Common myeloid progenitor, CD34-positive (primary cell): ENCODE measurements around the gene GGN.

Source experiments
- CTCF ChIA-PET: fragments of 350-600 bp; sonication (Branson Sonifier 250); formaldehyde crosslinking; loops from one replicate; lab custom pipeline; 2021; ENCODE audit warnings: antibody characterized with exemption; lab: Charles Lee
- POLR2A ChIA-PET: fragments of 350-600 bp; sonication (Branson Sonifier 250); formaldehyde crosslinking; loops from one replicate; lab custom pipeline; 2021; ENCODE audit warnings: antibody characterized with exemption; lab: Charles Lee
- DNase-seq, 3 donors: peaks; one replicate each; pipeline versions ENCODE4 v3.0.0 to v3.0.0-alpha.2; 2013
- H3K27ac ChIP-seq, 2 experiments: 1 replicate in 1 of 2; 2 replicates in 1 of 2; pipeline ENCODE4 v1.7.0; 2013; ENCODE audit warnings: inconsistent platforms in 2 of 2, low read length in 2 of 2, mild to moderate bottlenecking in 2 of 2, low read depth in 1 of 2, moderate library complexity in 1 of 2; ENCODE audit not compliant: severe bottlenecking in 2 of 2, insufficient read depth in 1 of 2, poor library complexity in 1 of 2
- H3K27me3 ChIP-seq, 5 experiments: replicated peaks in 2 of 5; 1 replicate in 3 of 5; 2 replicates in 2 of 5; pipeline versions ENCODE4 v1.6.1 to v1.7.0; 2013; ENCODE audit warnings: low read length in 4 of 5, mild to moderate bottlenecking in 2 of 5, moderate library complexity in 2 of 5, inconsistent platforms in 1 of 5; ENCODE audit not compliant: insufficient read depth in 5 of 5, control insufficient read depth in 4 of 5
- H3K36me3 ChIP-seq, 4 experiments: 1 replicate in 2 of 4; 2 replicates in 2 of 4; pipeline versions ENCODE4 v1.6.1 to v1.7.0; 2013; ENCODE audit warnings: low read length in 3 of 4, control low read depth in 1 of 4, mild to moderate bottlenecking in 1 of 4; ENCODE audit not compliant: control insufficient read depth in 4 of 4, insufficient read depth in 4 of 4
- H3K4me1 ChIP-seq, 4 experiments: 1 replicate in 3 of 4; 2 replicates in 1 of 4; pipeline versions ENCODE4 v1.6.1 to v1.7.1; 2013; ENCODE audit warnings: low read length in 3 of 4, mild to moderate bottlenecking in 3 of 4, control low read depth in 1 of 4, inconsistent platforms in 1 of 4, moderate library complexity in 1 of 4; ENCODE audit not compliant: control insufficient read depth in 4 of 4, insufficient read depth in 4 of 4; ENCODE audit errors: control extremely low read depth in 1 of 4
- H3K4me3 ChIP-seq, 7 experiments: 1 replicate in 4 of 7; 2 replicates in 3 of 7; pipeline versions ENCODE4 v1.5.1 to v1.7.0; 2013; ENCODE audit warnings: mild to moderate bottlenecking in 7 of 7, low read length in 6 of 7, moderate library complexity in 6 of 7, inconsistent platforms in 2 of 7, low read depth in 2 of 7, control low read depth in 1 of 7; ENCODE audit not compliant: insufficient read depth in 4 of 7, control insufficient read depth in 1 of 7; ENCODE audit errors: extremely low read depth in 1 of 7
- H3K9me3 ChIP-seq, 5 experiments: 1 replicate in 4 of 5; 2 replicates in 1 of 5; pipeline versions ENCODE4 v1.6.1 to v1.7.1; 2013; ENCODE audit warnings: low read length in 4 of 5, mild to moderate bottlenecking in 2 of 5, inconsistent platforms in 1 of 5, low read depth in 1 of 5, moderate library complexity in 1 of 5; ENCODE audit not compliant: control insufficient read depth in 4 of 5, insufficient read depth in 2 of 5; ENCODE audit errors: control extremely low read depth in 1 of 5
- WGBS: methylation state at CpG from one replicate; pipeline ENCODE4 v1.1.5; 2013; ENCODE audit not compliant: insufficient coverage; 5-methylcytosine and 5-hydroxymethylcytosine counted together

GGN gene

GRCh38 chr19:38421856-38422255 is 34.0 kb upstream of the GGN start:
- 96% methylated on average over 12 of the region's 14 CpGs for WGBS
- Histone ChIP-seq H3K9me3 (no peaks in the 10 kb centered on the region), H3K4me3 (no peak overlapping the region), H3K27me3 (no peaks in the 10 kb centered on the region), H3K36me3 (peaks cover 0 to 17% (median 2%) of the 10 kb centered on the region in 4 experiments), H3K4me1 (peaks cover 0 to 37% (median 28%) of the 10 kb centered on the region in 4 experiments), H3K27ac (no peak overlapping the region)
- no peak for DNase-seq
- POLR2A ChIA-PET = no interaction called here
- CTCF ChIA-PET = interaction anchor here (1.2 kb wide), 2 partner anchors 15 to 17 kb away, joined by 4 read pairs; no protein-coding TSS in a partner anchor

DNA sequence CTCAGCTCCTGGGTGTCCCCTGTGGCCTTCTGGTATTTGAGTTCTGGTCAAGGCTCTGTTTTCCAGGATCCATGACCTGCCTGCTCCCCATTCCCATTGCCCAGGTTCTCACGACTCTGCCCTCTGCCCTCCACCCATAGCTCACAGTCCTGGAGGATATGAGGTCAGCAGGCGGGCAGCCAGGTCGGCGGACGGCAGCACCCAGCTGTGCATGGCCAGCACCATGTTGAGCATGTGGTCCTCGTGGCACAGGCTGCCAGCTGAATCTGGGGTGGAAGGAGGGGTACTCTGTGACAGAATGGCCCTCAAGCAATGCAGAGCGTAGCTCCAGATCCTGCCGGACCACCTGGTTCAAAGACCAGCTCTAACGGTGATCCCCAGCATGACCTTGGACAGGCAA is 33.1 kb upstream of the GGN start:
- DNase-seq = no peak
- 96% methylated on average over 9 of the region's 9 CpGs for WGBS
- Histone ChIP-seq H3K27ac (no peak overlapping the region), H3K4me3 (no peak overlapping the region), H3K4me1 (peaks cover 0 to 31% (median 22%) of the 10 kb centered on the region in 4 experiments), H3K36me3 (peaks cover 0 to 20% (median 2%) of the 10 kb centered on the region in 4 experiments), H3K27me3 (no peaks in the 10 kb centered on the region), H3K9me3 (no peaks in the 10 kb centered on the region)
- ChIA-PET POLR2A (interaction anchor here (0.7 kb wide), 1 partner anchor 95 kb away, joined by 4 read pairs; no protein-coding TSS in a partner anchor), CTCF (interaction anchor here (0.8 to 1.2 kb wide), 3 partner anchors 14 to 18 kb away, joined by 3 to 4 read pairs (median 3); partner anchors contain the start of gene FAM98C)

- Histone ChIP-seq H3K36me3 (peaks cover 0 to 36% (median 2%) of the 10 kb centered on the region in 4 experiments), H3K27ac (no peak overlapping the region), H3K9me3 (no peaks in the 10 kb centered on the region), H3K27me3 (no peaks in the 10 kb centered on the region), H3K4me1 (peaks cover 0 to 15% (median 14%) of the 10 kb centered on the region in 4 experiments), H3K4me3 (peak overlapping the region in 5 of 7 experiments; percentile 22 to 75 (median 58))
- ChIA-PET POLR2A (no interaction called here), CTCF (interaction anchor here (0.5 to 1.2 kb wide), 2 partner anchors 12 to 15 kb away, joined by 4 read pairs; partner anchors contain the start of gene FAM98C)
- DNase-seq = peak; percentile 77 to 79 (median 79)
- WGBS = 23% methylated on average over 40 of the region's 49 CpGs
These were observed 30.0 kb upstream of the GGN start for GRCh38 chr19:38417544-38418506.

DNA sequence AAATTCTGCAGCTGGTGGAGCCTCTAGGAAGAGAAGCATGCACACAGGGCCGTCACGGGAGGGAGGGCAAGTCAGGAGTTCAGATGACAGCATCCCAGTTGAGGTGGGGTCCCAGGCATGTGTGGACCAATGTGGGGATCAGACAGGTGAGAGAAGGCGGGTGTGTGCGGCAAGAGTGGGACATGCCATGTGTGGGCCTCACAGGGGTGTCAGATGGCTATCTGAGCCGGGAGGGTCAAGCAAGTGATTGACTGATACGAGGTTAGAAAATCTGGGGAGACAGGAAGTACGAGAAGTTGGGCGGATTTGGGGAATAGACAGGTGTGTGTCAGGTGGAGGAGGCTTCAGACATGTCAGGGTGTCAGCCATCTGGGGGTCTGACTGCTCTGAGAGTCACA is 29.3 kb upstream of the GGN start:
- DNase-seq = no peak
- POLR2A ChIA-PET = no interaction called here
- peaks cover 0 to 15% (median 14%) of the 10 kb centered on the region in 4 experiments for H3K4me1 ChIP-seq
- H3K4me3 ChIP-seq = peak overlapping the region in 2 of 7 experiments; percentile 58 to 75
- WGBS = 88% methylated on average over 8 of the region's 8 CpGs
- peaks cover 0 to 42% (median 4%) of the 10 kb centered on the region in 4 experiments for H3K36me3 ChIP-seq
- H3K9me3 ChIP-seq = no peaks in the 10 kb centered on the region
- no peak overlapping the region for H3K27ac ChIP-seq
- no peaks in the 10 kb centered on the region for H3K27me3 ChIP-seq
- CTCF ChIA-PET = interaction anchor here (1.2 kb wide), 1 partner anchor 14 kb away, joined by 4 read pairs; the partner anchor contains the start of gene FAM98C

DNA sequence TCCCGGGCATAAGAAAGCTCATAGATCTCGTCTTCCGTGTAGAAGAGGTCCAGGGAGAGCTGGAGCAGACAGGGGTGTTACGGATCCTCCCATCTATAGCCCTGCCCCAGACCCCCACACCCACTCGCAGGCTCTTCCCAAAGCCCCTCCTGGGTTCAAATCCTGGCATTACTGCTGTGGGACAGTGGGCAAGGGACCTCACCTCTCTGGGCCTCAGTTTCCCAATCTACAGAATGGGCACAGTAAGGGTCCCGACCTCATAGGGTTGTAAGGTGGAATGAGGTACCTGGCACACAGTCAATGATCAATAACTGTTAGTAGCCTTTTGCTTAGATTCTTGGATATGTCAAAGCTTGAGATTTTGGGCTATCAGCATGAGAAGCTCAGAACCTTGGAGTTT is 25.6 kb upstream of the GGN start:
- 94% methylated on average over 2 of the region's 6 CpGs for WGBS
- ChIA-PET POLR2A (no interaction called here), CTCF (interaction anchor here (1.2 to 2.3 kb wide), 3 partner anchors 11 to 37 kb away, joined by 4 to 7 read pairs (median 5); partner anchors contain the start of genes FAM98C and RASGRP4)
- Histone ChIP-seq H3K4me3 (no peak overlapping the region), H3K4me1 (peaks cover 0 to 14% (median 13%) of the 10 kb centered on the region in 4 experiments), H3K9me3 (no peaks in the 10 kb centered on the region), H3K27ac (peak overlapping the region in 1 of 2 experiments; percentile 14), H3K36me3 (peaks cover 0 to 56% (median 9%) of the 10 kb centered on the region in 4 experiments), H3K27me3 (no peaks in the 10 kb centered on the region)
- DNase-seq = no peak

DNA sequence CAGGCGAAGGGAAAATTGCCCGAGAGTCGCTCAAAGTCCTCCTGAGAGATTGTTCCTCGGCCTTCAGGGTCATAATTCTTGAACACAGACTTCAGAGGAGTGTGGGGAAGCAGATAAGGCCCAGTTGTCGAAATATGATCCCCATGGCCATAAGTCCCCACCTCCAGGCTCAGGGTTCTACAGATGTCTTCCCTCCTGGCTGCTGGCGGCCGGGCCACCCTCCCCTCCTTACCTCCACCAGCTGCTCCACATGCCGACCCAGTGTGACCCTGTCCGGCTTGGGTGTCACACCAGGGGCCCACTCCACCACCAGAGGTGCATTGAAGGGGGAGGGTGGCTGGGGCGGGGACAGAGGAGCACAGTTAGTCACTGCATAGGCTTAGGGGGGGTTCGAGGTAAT is 25.1 kb upstream of the GGN start:
- Histone ChIP-seq H3K27ac (peak overlapping the region in 1 of 2 experiments; percentile 14), H3K4me1 (peaks cover 0 to 10% (median 8%) of the 10 kb centered on the region in 4 experiments), H3K36me3 (peaks cover 0 to 56% (median 9%) of the 10 kb centered on the region in 4 experiments), H3K4me3 (no peak overlapping the region), H3K27me3 (no peaks in the 10 kb centered on the region), H3K9me3 (no peaks in the 10 kb centered on the region)
- DNase-seq = no peak
- 88% methylated on average over 7 of the region's 11 CpGs for WGBS
- POLR2A ChIA-PET = no interaction called here
- CTCF ChIA-PET = interaction anchor here (1.2 to 2.3 kb wide), 3 partner anchors 10 to 37 kb away, joined by 4 to 7 read pairs (median 5); partner anchors contain the start of genes FAM98C and RASGRP4
